Right lobe of liver (tissue), 4 donors: Measurements from ENCODE around the gene CXCR6.

Experiments used
- POLR2A ChIP-seq: fragments of 450-650 bp; IDR thresholded peaks from one replicate; pipeline ENCODE4 v1.6.1; 2017; ENCODE audit warnings: antibody characterized with exemption, mild to moderate bottlenecking
- TF ChIP-seq, protein P1 (sequence below), 4 donors: fragments of 200-600 bp in 3 of 4; fragments of 450-650 bp in 1 of 4; IDR thresholded peaks; one replicate each; pipeline versions ENCODE4 v1.5.1 to v1.8.0; 2016 to 2022; ENCODE audit warnings: antibody characterized with exemption in 4 of 4, mild to moderate bottlenecking in 2 of 4
- donor health status: DM: no; HTN: no; CAD: no.
- donor health status: DM: no; HTN: no; CAD: no.
- donor health status: DM: no; HTN: yes; CAD: no.

DNA sequence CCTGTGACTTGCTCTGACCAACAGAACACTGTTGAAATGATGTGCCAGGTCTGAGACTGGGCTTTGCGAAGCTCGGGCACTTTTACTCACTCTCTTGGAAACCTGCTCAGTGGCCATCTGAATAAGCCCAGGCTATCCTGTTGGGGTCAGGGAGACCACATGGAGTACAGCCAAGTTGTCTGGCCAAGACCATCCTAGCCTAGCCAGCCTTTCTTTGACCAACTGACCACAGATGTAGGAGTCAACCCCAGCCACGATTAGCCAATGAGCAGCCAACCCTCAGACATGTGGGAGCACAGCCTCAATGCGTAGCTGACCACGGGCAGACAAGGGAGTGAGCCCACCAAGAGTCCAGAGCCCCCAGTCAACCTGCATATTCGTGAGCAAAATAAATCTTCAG is 30.8 kb upstream of the CXCR6 start:
- TF ChIP-seq, protein P1, sequence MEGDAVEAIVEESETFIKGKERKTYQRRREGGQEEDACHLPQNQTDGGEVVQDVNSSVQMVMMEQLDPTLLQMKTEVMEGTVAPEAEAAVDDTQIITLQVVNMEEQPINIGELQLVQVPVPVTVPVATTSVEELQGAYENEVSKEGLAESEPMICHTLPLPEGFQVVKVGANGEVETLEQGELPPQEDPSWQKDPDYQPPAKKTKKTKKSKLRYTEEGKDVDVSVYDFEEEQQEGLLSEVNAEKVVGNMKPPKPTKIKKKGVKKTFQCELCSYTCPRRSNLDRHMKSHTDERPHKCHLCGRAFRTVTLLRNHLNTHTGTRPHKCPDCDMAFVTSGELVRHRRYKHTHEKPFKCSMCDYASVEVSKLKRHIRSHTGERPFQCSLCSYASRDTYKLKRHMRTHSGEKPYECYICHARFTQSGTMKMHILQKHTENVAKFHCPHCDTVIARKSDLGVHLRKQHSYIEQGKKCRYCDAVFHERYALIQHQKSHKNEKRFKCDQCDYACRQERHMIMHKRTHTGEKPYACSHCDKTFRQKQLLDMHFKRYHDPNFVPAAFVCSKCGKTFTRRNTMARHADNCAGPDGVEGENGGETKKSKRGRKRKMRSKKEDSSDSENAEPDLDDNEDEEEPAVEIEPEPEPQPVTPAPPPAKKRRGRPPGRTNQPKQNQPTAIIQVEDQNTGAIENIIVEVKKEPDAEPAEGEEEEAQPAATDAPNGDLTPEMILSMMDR (IDR thresholded peaks at IDR 0.05), result no peak
- TF ChIP-seq POLR2A, result no peak
